DND-41 (cell line): Measurements from ENCODE around the gene PI16.

Experiments
- EZH2 ChIP-seq: IDR thresholded peaks from 3 replicates; pipeline ENCODE4 v1.6.1; 2012; ENCODE audit warnings: borderline replicate concordance, low read depth, mild to moderate bottlenecking, moderate library complexity, low read length, inconsistent platforms; ENCODE audit not compliant: severe bottlenecking
- TF ChIP-seq, protein P1 (sequence below): IDR thresholded peaks from 2 replicates; pipeline ENCODE4 v1.5.1; 2012; ENCODE audit warnings: borderline replicate concordance, low read length, moderate library complexity, mild to moderate bottlenecking; ENCODE audit not compliant: poor library complexity, severe bottlenecking; ENCODE audit errors: extremely low read depth

DNA sequence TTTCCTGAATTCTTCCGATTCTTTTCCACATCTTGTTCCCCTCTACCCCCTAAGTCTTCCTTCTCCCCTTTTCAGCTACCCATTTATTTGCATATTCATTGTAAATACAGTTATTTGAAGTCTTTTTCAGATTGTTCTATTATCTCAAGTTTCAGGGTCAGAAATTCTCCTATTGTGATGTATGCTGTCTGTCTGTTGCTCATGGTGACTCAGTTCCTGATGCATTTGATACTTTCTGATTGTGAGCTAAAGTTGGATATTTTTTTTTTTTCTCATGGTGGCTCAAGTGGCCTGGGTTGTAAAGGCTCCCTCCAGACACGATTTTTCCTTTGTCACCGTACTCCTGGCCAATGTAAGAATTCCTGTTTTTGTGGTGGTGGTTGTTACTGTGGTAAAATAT lies 4.9 kb upstream of the PI16 start:
- TF ChIP-seq, protein P1, sequence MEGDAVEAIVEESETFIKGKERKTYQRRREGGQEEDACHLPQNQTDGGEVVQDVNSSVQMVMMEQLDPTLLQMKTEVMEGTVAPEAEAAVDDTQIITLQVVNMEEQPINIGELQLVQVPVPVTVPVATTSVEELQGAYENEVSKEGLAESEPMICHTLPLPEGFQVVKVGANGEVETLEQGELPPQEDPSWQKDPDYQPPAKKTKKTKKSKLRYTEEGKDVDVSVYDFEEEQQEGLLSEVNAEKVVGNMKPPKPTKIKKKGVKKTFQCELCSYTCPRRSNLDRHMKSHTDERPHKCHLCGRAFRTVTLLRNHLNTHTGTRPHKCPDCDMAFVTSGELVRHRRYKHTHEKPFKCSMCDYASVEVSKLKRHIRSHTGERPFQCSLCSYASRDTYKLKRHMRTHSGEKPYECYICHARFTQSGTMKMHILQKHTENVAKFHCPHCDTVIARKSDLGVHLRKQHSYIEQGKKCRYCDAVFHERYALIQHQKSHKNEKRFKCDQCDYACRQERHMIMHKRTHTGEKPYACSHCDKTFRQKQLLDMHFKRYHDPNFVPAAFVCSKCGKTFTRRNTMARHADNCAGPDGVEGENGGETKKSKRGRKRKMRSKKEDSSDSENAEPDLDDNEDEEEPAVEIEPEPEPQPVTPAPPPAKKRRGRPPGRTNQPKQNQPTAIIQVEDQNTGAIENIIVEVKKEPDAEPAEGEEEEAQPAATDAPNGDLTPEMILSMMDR, result no peak
- no peak for TF ChIP-seq EZH2
